IPS DF 19.7 (cell line): ENCODE results near the gene ACSS3.

Experiments
- DNase-seq: peaks from one replicate; pipeline ENCODE4 v3.0.0-alpha.2; 2013; ENCODE audit warnings: low read depth, low spot score

Gene ACSS3

DNA sequence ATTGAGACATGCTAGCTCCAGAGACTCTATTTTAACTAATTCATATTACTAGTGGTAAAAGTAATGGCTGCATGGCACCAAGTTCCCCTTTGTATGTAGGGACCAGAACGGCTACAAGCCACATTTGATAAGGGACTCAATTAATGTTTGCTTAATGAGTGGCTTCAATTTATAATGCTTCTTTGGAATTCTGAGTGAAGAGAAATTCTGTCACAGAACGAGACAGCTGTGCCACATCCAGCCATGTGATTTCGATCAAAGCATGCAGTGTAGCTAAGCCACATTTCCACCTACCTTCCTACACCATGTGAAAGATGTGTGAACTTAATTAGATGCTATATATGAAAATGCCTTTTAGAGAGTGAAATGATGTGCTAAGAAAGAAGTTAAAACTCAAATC lies 217.4 kb downstream of the ACSS3 start:
- DNase-seq, result no peak

DNA sequence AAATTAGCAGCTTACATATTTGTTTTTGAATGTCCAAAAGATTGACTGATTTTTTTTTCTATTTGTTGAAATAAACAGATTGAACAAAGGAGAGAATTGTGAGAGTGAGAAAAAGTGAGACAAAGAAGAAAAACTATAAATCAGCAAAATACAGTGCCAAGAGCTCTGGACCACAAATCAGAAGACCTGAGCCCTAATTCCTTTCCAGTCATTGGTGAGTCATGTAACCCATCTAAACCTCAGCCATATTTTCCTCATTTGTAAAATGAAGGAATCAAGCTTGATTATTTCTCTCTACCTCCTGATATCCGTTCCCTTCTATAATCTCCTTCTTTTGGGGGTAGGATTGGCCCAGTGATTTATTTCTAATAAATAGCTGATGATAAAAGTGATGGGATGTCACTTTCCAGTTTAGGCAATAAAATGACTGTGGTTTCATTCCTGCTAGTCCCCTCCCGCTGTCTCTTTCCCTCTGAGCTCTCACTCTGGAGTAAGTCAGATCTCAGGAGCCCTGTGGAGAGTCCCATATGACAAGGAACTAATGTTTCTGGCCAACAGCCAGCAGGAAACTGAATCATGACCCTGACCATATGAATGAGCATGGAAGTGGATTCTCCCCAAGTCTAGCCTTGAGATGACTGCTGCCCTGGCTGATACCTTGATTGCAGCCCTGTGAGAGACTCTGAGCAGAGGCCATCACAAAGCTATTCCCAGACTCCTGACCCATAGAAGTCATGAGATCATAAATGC lies 218.9 kb downstream of the ACSS3 start:
- no peak for DNase-seq

DNA sequence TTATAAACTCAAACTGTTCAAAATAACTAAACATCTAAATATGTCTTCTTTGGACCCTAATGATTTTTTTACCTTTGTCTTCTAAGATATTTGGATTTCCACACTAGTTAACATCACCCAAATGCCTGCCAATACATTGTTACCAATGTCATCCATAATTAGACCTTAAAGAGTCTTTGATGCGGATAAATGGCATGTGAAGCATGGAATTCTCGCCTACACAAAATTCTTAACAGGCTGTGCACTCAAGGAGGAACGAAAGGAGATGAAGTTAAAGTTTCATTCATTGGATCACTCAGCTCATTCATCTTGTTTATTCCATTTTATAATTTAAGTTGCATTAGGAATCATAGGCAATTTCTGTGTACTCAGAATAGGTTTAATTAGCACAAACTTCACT lies 219.7 kb downstream of the ACSS3 start:
- no peak for DNase-seq

DNA sequence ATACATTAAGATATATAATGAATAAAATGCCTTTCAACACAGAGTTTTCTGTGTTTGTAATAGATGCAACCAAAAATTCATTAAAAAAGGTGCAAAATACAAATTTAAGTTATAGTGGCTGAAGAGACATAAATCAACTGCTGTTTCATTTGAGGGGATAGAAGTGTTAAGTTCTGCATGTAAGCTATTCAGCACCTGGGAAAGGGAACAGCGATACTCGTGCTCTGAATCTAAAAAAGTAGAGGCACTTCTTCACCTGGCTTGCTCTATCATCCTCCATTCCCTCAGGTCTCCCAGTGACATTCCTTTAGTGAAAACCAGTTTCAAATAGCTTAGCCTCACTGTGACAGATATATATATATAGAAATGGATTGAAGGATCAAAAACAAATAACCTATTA lies 222.6 kb downstream of the ACSS3 start:
- no peak for DNase-seq

DNA sequence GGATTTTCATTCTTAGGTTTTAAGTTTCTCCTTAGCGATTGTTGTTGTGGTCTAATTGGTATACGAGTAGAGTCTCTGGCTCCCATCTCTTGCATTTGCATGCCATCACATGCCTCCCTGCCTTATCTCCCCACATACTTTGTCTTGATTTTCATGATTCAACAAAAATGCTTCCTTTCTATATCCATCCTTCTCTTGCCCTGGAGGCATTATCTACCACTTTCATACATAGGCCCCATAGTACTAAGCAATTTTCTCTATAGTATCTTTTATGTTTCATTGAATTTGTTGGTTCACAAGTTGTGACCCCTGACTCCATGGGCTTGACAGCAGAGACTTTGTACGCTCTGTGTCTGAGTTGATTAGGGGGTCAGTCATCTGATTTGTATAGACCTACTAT lies 226.1 kb downstream of the ACSS3 start:
- no peak for DNase-seq
